HL-60 (cell line): ENCODE data around the gene MAD2L2.

ENCODE experiments used
- CTCF ChIP-seq: IDR thresholded peaks from one replicate; pipeline ENCODE4 v1.5.1; 2011; ENCODE audit warnings: low read length, control low read depth, inconsistent platforms; ENCODE audit not compliant: insufficient read depth
- GABPA ChIP-seq: IDR thresholded peaks from 2 replicates; pipeline ENCODE4 v1.6.1; 2012; ENCODE audit warnings: low read depth
- POLR2AphosphoS5 ChIP-seq: IDR thresholded peaks from 2 replicates; pipeline ENCODE4 v1.6.1; 2012; ENCODE audit warnings: low read depth

GRCh38 chr1:11650331-11650991, 30.5 kb downstream of the MAD2L2 start:
- TF ChIP-seq CTCF (peak; percentile 64), POLR2AphosphoS5 (peak; percentile 45), GABPA (no peak)
